HepG2 (cell line): ENCODE data around the gene SLC2A2. TPM values are rescaled to one million over a fixed set of nuclear protein-coding genes. Genes with fewer than 3 reads are reported as not detected.

ENCODE experiments used
- CENPT ChIP-seq: sonication (generic); formaldehyde crosslinking; IDR thresholded peaks from 2 replicates; pipeline ENCODE4 v1.8.0; 2022; ENCODE audit warnings: low read depth, mild to moderate bottlenecking, moderate library complexity, missing genetic modification reagents
- HOMEZ ChIP-seq: IDR thresholded peaks from 2 replicates; pipeline ENCODE4 v1.6.1; 2016; ENCODE audit warnings: low read depth
- IRF2 ChIP-seq: IDR thresholded peaks from 2 replicates; pipeline ENCODE4 v1.6.1; 2018; ENCODE audit warnings: missing genetic modification reagents, missing compliant biosample characterization
- KDM5B ChIP-seq: sonication (generic); formaldehyde crosslinking; IDR thresholded peaks from 2 replicates; pipeline ENCODE4 v1.4.0; 2020; ENCODE audit warnings: missing genetic modification reagents, mild to moderate bottlenecking, borderline replicate concordance
- MED13 ChIP-seq: sonication (generic); formaldehyde crosslinking; IDR thresholded peaks from 2 replicates; pipeline ENCODE4 v1.5.0; 2020; ENCODE audit warnings: missing genetic modification reagents
- MTA3 ChIP-seq: sonication (generic); formaldehyde crosslinking; IDR thresholded peaks from 2 replicates; pipeline ENCODE4 v1.4.0; 2020; ENCODE audit warnings: missing genetic modification reagents
- MYC ChIP-seq: sonication (generic); formaldehyde crosslinking; IDR thresholded peaks from 2 replicates; pipeline ENCODE4 v1.9.0; 2021; ENCODE audit warnings: missing genetic modification reagents, borderline replicate concordance
- NFYB ChIP-seq: sonication (generic); formaldehyde crosslinking; IDR thresholded peaks from 2 replicates; pipeline ENCODE4 v1.4.0; 2020; ENCODE audit warnings: missing genetic modification reagents
- POLR2AphosphoS5 ChIP-seq: IDR thresholded peaks from 2 replicates; pipeline ENCODE4 v1.6.1; 2012; ENCODE audit warnings: low read depth, low read length
- RARG ChIP-seq: sonication (generic); formaldehyde crosslinking; IDR thresholded peaks from 2 replicates; pipeline ENCODE4 v1.4.0; 2020; ENCODE audit warnings: low read depth, mild to moderate bottlenecking, missing genetic modification reagents
- SKI ChIP-seq: fragments of 450-650 bp; IDR thresholded peaks from one replicate; pipeline ENCODE4 v1.6.1; 2018; ENCODE audit warnings: mild to moderate bottlenecking; ENCODE audit not compliant: partially characterized antibody
- SOX13 ChIP-seq, 3 experiments: fragments of 450-650 bp in 1 of 3; sonication (generic) in 1 of 3; formaldehyde crosslinking in 1 of 3; IDR thresholded peaks in 2 of 3; conservative IDR thresholded peaks in 1 of 3; 2 replicates each; pipeline versions ENCODE4 v1.5.0 to v1.6.1; 2016 to 2020; ENCODE audit warnings: antibody characterized with exemption in 1 of 3, mild to moderate bottlenecking in 1 of 3, missing compliant biosample characterization in 1 of 3, missing genetic modification reagents in 1 of 3, moderate library complexity in 1 of 3
- TAF15 ChIP-seq: fragments of 200-400 bp; formaldehyde crosslinking; IDR thresholded peaks from one replicate; pipeline ENCODE4 v1.6.1; 2018; ENCODE audit warnings: mild to moderate bottlenecking, low read depth, low read length; ENCODE audit not compliant: poor library complexity, severe bottlenecking
- TSC22D2 ChIP-seq: sonication (generic); formaldehyde crosslinking; IDR thresholded peaks from 2 replicates; pipeline ENCODE4 v1.5.1; 2020; ENCODE audit warnings: missing genetic modification reagents, mild to moderate bottlenecking, borderline replicate concordance
- ZNF230 ChIP-seq: sonication (generic); formaldehyde crosslinking; IDR thresholded peaks from 2 replicates; pipeline ENCODE4 v1.4.0; 2020; ENCODE audit warnings: mild to moderate bottlenecking, missing genetic modification reagents
- ZNF264 ChIP-seq: sonication (generic); formaldehyde crosslinking; IDR thresholded peaks from 2 replicates; pipeline ENCODE4 v1.4.0; 2020; ENCODE audit warnings: missing genetic modification reagents
- ZNF496 ChIP-seq: sonication (generic); formaldehyde crosslinking; IDR thresholded peaks from 2 replicates; pipeline ENCODE4 v1.8.1; 2023; ENCODE audit warnings: mild to moderate bottlenecking, moderate library complexity, missing genetic modification reagents; ENCODE audit not compliant: insufficient replicate concordance
- ZNF687 ChIP-seq: sonication (generic); formaldehyde crosslinking; IDR thresholded peaks from 2 replicates; pipeline ENCODE4 v1.5.1; 2020; ENCODE audit warnings: mild to moderate bottlenecking, missing genetic modification reagents, moderate library complexity
- ZNF841 ChIP-seq: sonication (generic); formaldehyde crosslinking; IDR thresholded peaks from 2 replicates; pipeline ENCODE4 v1.8.1; 2023; ENCODE audit warnings: missing genetic modification reagents, borderline replicate concordance
- ZNF891 ChIP-seq: sonication (generic); formaldehyde crosslinking; IDR thresholded peaks from 2 replicates; pipeline ENCODE4 v1.5.0; 2020; ENCODE audit warnings: mild to moderate bottlenecking, missing genetic modification reagents
- polyA plus RNA-seq, 8 experiments: library from polyadenylated mRNA; depleted of rRNA in 3 of 8; stranded (reverse) in 7 of 8; unstranded in 1 of 8; fragments of >200 nt; fragmentation: Illumina TruSeq in 4 of 8; extraction: Trizol in 4 of 8; gene quantifications; 2 replicates each; pipeline versions ENCODE4 v1.2.1 to v1.2.3, GENCODE V29; 2011 to 2016; ENCODE audit warnings: low read depth in 4 of 8, missing spikeins in 1 of 8, mixed read lengths in 1 of 8; ENCODE audit not compliant: insufficient read depth in 1 of 8
- total RNA-seq, 5 experiments: library from RNA; depleted of rRNA; stranded (reverse); fragments of >200 nt; fragmentation: Illumina TruSeq; extraction: Trizol; gene quantifications; 2 replicates each; pipeline ENCODE4 v1.2.3, GENCODE V29; 2016; ENCODE audit warnings: low read depth in 1 of 5

SLC2A2 gene
- total and polyA plus RNA-seq, 2 of the 13 experiments (the other 11 are each of a cell fraction or from before 2014, with no cell fraction given): 19.5 to 23.2 TPM

DNA sequence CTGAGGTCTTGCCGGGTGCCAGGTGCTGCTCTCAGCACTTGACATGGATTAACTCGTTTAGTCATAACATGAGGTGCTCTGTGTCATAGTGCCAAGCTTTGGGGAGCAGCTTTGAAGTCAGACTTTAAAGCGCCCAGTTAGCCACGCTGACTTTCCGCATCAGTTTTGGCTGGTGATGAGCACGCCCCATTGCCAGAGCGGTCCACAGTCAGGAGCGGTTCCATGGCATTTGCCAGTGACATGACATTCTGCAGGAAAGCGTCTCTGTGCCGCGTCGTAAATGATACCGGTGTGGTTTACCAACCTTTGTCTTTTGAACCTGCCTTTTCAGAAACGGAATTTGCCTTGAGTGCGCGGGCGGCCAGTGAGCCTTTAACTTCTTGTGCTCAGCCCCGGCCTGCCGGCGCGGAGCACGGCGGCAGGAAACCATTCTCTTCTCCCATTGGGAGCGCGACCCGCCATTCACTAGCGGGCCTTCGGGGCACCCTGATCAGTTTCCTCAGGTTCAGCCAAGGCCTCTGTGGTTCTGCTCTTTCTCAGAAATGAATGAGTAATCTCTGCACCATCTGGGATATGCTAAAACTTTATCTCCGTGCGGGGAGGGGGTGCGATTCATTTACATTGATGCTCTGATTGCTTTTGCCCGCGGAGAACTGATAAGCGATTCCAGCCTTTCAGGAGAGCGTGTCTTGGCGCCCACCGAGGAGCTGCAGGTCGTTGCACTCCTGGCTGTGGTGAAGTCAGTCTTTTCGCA, 1.7 kb upstream of the SLC2A2 start (continued):
- peak; percentile 29; the same call in 1 of the 2 replicates for TF ChIP-seq MYC (CRISPR knock-in tag)
- no peak for TF ChIP-seq RARG
- no peak for TF ChIP-seq TSC22D2 (CRISPR knock-in tag)
- no peak for TF ChIP-seq SOX13 (IDR thresholded peaks at IDR 0.05)
- TF ChIP-seq SOX13 (CRISPR knock-in tag; conservative IDR thresholded peaks at IDR 0.05 in 1 of 2, IDR thresholded peaks at IDR 0.05 in 1 of 2): no peak
- no peak for TF ChIP-seq ZNF891 (CRISPR knock-in tag)
- TF ChIP-seq IRF2 (CRISPR knock-in tag): no peak
- no peak for TF ChIP-seq TAF15
- no peak for TF ChIP-seq ZNF496 (CRISPR knock-in tag)
- TF ChIP-seq HOMEZ (CRISPR knock-in tag): no peak
- TF ChIP-seq POLR2AphosphoS5: no peak
- TF ChIP-seq MTA3 (CRISPR knock-in tag): no peak
- TF ChIP-seq KDM5B (CRISPR knock-in tag): no peak
- TF ChIP-seq CENPT (CRISPR knock-in tag): no peak
- no peak for TF ChIP-seq ZNF230 (CRISPR knock-in tag)
- TF ChIP-seq ZNF264 (CRISPR knock-in tag): no peak
- TF ChIP-seq SKI: no peak
- peak; percentile 61 for TF ChIP-seq NFYB (CRISPR knock-in tag)
- TF ChIP-seq ZNF687: peak; percentile 94
- no peak for TF ChIP-seq ZNF841 (CRISPR knock-in tag)
- TF ChIP-seq MED13 (CRISPR knock-in tag): no peak
